ENCODE results near the gene TPPP3. TPM values are rescaled to one million over a fixed set of nuclear protein-coding genes. Genes with fewer than 3 reads are reported as not detected.

Gene TPPP3
- total RNA-seq, 1 experiment from 2014 or later = 0.39 TPM

DNA sequence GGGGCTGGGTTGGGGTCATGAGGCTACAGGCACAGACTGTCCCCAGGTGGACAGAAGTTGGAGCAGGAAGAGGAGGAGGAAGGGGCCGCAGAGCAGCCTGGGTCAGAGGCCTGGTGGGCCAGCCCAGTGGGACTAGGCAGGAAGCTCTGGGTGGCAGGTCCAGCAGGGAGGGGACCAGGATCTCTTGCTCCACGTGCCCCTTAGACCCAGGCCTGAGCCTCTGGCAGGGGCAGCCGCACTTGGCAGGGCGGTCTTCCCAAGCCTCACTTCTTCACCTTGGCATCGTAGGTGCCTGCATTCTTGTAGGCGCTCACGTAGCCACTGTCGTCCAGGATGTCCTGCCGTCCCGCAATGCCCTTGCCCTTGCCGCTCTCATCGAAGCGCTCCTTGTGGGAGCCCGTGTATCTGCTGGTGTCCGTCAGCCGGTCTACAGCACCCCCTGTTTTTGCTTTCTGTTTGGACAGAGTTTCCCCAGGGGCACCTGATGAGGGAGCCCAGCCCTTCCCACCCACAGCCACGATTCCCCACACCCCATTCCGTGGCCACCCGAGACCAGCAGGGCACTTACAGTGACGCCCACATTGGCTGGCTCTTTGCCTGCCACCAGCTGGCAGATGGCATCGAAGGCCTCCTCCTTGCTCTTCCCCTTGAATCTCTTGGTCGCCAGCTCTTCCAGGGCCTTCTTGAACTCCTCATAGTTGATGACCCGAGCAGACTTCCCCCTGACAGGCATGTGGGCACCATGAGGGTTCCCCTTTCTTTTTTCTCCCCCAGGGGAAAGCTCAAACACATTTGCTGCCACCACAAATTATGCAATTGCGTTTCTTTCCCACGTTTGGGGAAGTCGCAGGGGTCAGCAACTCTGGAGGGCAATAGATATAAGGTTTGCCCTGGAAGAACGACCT is 3.1 kb downstream of the TPPP3 start:
- intact Hi-C loops (cut with micrococcal nuclease; ENCODE audit: unreplicated experiment) = no loop called here
- DNase-seq = no peak
- Mint-ChIP-seq H3K4me1 (ENCODE audit: low read depth, unreplicated experiment) (peaks cover 7% of the 10 kb centered on the region), H3K27ac (ENCODE audit: unreplicated experiment) (no peak overlapping the region), H3K4me3 (ENCODE audit: unreplicated experiment) (no peak overlapping the region), H3K27me3 (ENCODE audit: insufficient read depth, unreplicated experiment) (no peaks in the 10 kb centered on the region), H3K9me3 (ENCODE audit: unreplicated experiment) (no peaks in the 10 kb centered on the region), H3K36me3 (ENCODE audit: insufficient read depth, unreplicated experiment) (peaks cover 5% of the 10 kb centered on the region)
- H3K4me3 ChIP-seq (ENCODE audit: low read depth, low read length) = no peak overlapping the region
- H3K27me3 ChIP-seq (replicated peaks; ENCODE audit: control insufficient read depth, insufficient read depth, low read length) = no peaks in the 10 kb centered on the region
- no peaks in the 10 kb centered on the region for H3K36me3 ChIP-seq (ENCODE audit: control insufficient read depth, insufficient read depth, low read length)
- H3K9me3 ChIP-seq = no peaks in the 10 kb centered on the region
- ChIA-PET CTCF (interaction anchor here (0.8 kb wide), 1 partner anchor 66 kb away, joined by 3 read pairs; no protein-coding TSS in a partner anchor), POLR2A (no interaction called here)
- no peaks in the 10 kb centered on the region for H3K4me1 ChIP-seq
- BruUV-seq (replicated peaks) = no TSS peak
- TF ChIP-seq, protein P1, sequence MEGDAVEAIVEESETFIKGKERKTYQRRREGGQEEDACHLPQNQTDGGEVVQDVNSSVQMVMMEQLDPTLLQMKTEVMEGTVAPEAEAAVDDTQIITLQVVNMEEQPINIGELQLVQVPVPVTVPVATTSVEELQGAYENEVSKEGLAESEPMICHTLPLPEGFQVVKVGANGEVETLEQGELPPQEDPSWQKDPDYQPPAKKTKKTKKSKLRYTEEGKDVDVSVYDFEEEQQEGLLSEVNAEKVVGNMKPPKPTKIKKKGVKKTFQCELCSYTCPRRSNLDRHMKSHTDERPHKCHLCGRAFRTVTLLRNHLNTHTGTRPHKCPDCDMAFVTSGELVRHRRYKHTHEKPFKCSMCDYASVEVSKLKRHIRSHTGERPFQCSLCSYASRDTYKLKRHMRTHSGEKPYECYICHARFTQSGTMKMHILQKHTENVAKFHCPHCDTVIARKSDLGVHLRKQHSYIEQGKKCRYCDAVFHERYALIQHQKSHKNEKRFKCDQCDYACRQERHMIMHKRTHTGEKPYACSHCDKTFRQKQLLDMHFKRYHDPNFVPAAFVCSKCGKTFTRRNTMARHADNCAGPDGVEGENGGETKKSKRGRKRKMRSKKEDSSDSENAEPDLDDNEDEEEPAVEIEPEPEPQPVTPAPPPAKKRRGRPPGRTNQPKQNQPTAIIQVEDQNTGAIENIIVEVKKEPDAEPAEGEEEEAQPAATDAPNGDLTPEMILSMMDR (IDR thresholded peaks at IDR 0.05; ENCODE audit: insufficient read depth in 1 of 2, low read depth in 1 of 2, low read length in 1 of 2, severe bottlenecking in 1 of 2, unreplicated experiment in 1 of 2) = no peak

DNA sequence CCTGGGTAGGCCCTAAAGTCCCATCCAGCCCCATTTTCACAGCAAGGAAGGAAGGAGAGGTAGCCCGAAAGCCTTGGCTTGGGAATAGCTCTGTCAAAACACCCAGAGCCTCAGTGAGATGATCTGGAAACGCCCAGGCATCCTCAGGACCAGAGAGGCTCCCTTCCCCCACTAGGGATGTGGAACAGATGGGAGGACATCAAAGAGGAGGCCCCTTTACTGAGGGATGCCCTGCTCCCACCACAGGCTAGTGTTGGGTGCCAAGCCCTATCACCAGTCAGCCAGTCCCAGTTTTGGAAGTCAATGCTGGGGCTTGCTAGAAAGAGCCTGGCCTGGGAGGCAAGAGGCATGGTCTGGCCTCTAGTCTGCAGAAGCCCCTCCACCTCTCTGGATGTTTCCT is 4.7 kb downstream of the TPPP3 start:
- Mint-ChIP-seq H3K27me3 (ENCODE audit: insufficient read depth, unreplicated experiment) (no peaks in the 10 kb centered on the region), H3K4me3 (ENCODE audit: unreplicated experiment) (no peak overlapping the region), H3K36me3 (ENCODE audit: insufficient read depth, unreplicated experiment) (no peaks in the 10 kb centered on the region), H3K27ac (ENCODE audit: unreplicated experiment) (no peak overlapping the region), H3K9me3 (ENCODE audit: unreplicated experiment) (no peaks in the 10 kb centered on the region), H3K4me1 (ENCODE audit: low read depth, unreplicated experiment) (peaks cover 7% of the 10 kb centered on the region)
- ChIA-PET CTCF (interaction anchor here (1.0 to 1.4 kb wide), 2 partner anchors 24 to 40 kb away, joined by 3 to 4 read pairs; no protein-coding TSS in a partner anchor), POLR2A (no interaction called here)
- Histone ChIP-seq H3K36me3 (ENCODE audit: control insufficient read depth, insufficient read depth, low read length) (no peaks in the 10 kb centered on the region), H3K27me3 (replicated peaks; ENCODE audit: control insufficient read depth, insufficient read depth, low read length) (no peaks in the 10 kb centered on the region), H3K4me1 (no peaks in the 10 kb centered on the region), H3K4me3 (ENCODE audit: low read depth, low read length) (no peak overlapping the region), H3K9me3 (no peaks in the 10 kb centered on the region)
- intact Hi-C loops (cut with micrococcal nuclease; ENCODE audit: unreplicated experiment) = no loop called here
- TF ChIP-seq, protein P1 (IDR thresholded peaks at IDR 0.05; ENCODE audit: insufficient read depth in 1 of 2, low read depth in 1 of 2, low read length in 1 of 2, severe bottlenecking in 1 of 2, unreplicated experiment in 1 of 2) = no peak
- no peak for DNase-seq
- BruUV-seq (replicated peaks) = no TSS peak

DNA sequence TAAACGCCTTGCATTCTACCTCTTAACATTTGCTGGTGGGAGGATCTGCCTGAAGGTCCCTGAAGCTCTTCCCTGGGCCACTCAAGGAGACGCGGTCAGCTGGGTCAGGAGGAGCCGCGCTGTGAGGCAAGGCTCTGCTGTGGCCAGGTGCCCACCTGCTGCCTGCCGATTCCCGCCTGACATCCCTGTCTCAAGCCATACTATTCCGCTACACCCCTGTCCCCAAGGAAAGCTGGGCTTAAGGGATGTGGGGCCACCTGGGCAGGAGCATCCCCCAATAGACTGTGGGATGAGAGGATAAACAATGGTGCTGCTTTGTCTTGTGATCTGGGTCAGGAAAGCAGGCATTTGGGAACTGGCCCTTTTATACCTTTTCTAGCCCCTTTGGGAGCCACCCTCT is 5.1 kb downstream of the TPPP3 start:
- intact Hi-C loops (cut with micrococcal nuclease; ENCODE audit: unreplicated experiment) = no loop called here
- ChIA-PET CTCF (interaction anchor here (1.0 to 1.4 kb wide), 2 partner anchors 23 to 40 kb away, joined by 3 to 4 read pairs; no protein-coding TSS in a partner anchor), POLR2A (no interaction called here)
- Mint-ChIP-seq H3K9me3 (ENCODE audit: unreplicated experiment) (no peaks in the 10 kb centered on the region), H3K4me1 (ENCODE audit: low read depth, unreplicated experiment) (peaks cover 7% of the 10 kb centered on the region), H3K36me3 (ENCODE audit: insufficient read depth, unreplicated experiment) (no peaks in the 10 kb centered on the region), H3K27ac (ENCODE audit: unreplicated experiment) (no peak overlapping the region), H3K4me3 (ENCODE audit: unreplicated experiment) (no peak overlapping the region), H3K27me3 (ENCODE audit: insufficient read depth, unreplicated experiment) (no peaks in the 10 kb centered on the region)
- Histone ChIP-seq H3K36me3 (ENCODE audit: control insufficient read depth, insufficient read depth, low read length) (no peaks in the 10 kb centered on the region), H3K4me3 (ENCODE audit: low read depth, low read length) (no peak overlapping the region), H3K9me3 (no peaks in the 10 kb centered on the region), H3K4me1 (no peaks in the 10 kb centered on the region), H3K27me3 (replicated peaks; ENCODE audit: control insufficient read depth, insufficient read depth, low read length) (no peaks in the 10 kb centered on the region)
- TF ChIP-seq, protein P1 (IDR thresholded peaks at IDR 0.05; ENCODE audit: insufficient read depth in 1 of 2, low read depth in 1 of 2, low read length in 1 of 2, severe bottlenecking in 1 of 2, unreplicated experiment in 1 of 2) = no peak
- BruUV-seq (replicated peaks) = no TSS peak
- no peak for DNase-seq

Measured in Caco-2 (cell line).